Bronchial epithelial cell (primary cell): ENCODE measurements around the gene CACNG7. TPM values are rescaled to one million over a fixed set of nuclear protein-coding genes. Genes with fewer than 3 reads are reported as not detected.

Experiments used
- DNase-seq: peaks from one replicate; pipeline ENCODE4 v3.0.0-alpha.2; 2010; ENCODE audit warnings: low read depth
- FAIRE-seq: peaks from 2 replicates; lab custom pipeline; 2011; peaks lifted over from hg19 to GRCh38; lab: Jason Lieb, UNC
- H3K27me3 ChIP-seq: 2 replicates; pipeline ENCODE4 v1.5.1; 2011; ENCODE audit warnings: low read length; ENCODE audit not compliant: control insufficient read depth, insufficient read depth
- H3K36me3 ChIP-seq: 2 replicates; pipeline ENCODE4 v1.5.1; 2011; ENCODE audit warnings: low read length; ENCODE audit not compliant: control insufficient read depth, insufficient read depth
- H3K4me3 ChIP-seq: 2 replicates; pipeline ENCODE4 v1.5.1; 2011; ENCODE audit warnings: mild to moderate bottlenecking, low read depth, low read length, control low read depth
- total RNA-seq: library from RNA; depleted of rRNA; stranded (reverse); fragments of >200 nt; gene quantifications from 2 replicates; pipeline ENCODE4 v1.2.1, GENCODE V29; 2014
- TF ChIP-seq, protein P1 (sequence below): IDR thresholded peaks from 2 replicates; pipeline ENCODE4 v1.5.1; 2011; ENCODE audit warnings: mild to moderate bottlenecking, moderate library complexity, low read length, control low read depth, inconsistent platforms; ENCODE audit not compliant: insufficient read depth, severe bottlenecking

CACNG7 gene
- total RNA-seq, 1 donor from 2014 or later, result not detected

- Histone ChIP-seq H3K4me3 (no peak overlapping the region), H3K36me3 (no peaks in the 10 kb centered on the region), H3K27me3 (peaks cover 13% of the 10 kb centered on the region)
- DNase-seq (no peak), FAIRE-seq (no peak)
- TF ChIP-seq, protein P1, sequence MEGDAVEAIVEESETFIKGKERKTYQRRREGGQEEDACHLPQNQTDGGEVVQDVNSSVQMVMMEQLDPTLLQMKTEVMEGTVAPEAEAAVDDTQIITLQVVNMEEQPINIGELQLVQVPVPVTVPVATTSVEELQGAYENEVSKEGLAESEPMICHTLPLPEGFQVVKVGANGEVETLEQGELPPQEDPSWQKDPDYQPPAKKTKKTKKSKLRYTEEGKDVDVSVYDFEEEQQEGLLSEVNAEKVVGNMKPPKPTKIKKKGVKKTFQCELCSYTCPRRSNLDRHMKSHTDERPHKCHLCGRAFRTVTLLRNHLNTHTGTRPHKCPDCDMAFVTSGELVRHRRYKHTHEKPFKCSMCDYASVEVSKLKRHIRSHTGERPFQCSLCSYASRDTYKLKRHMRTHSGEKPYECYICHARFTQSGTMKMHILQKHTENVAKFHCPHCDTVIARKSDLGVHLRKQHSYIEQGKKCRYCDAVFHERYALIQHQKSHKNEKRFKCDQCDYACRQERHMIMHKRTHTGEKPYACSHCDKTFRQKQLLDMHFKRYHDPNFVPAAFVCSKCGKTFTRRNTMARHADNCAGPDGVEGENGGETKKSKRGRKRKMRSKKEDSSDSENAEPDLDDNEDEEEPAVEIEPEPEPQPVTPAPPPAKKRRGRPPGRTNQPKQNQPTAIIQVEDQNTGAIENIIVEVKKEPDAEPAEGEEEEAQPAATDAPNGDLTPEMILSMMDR, result no peak
Measured at GRCh38 chr19:53988981-53989380, 79.9 kb downstream of the CACNG7 start.

- no peak for FAIRE-seq
Measured at GRCh38 chr19:53989600-53990533, 80.8 kb downstream of the CACNG7 start.

GRCh38 chr19:53991224-53992113 is 82.4 kb downstream of the CACNG7 start, which contains the start of gene CACNG6:
TSS of gene CACNG6 (plus strand) at chr19:53991637. CDS start at chr19:53992878, 1,241 bp downstream.
- H3K36me3 ChIP-seq, result no peaks in the 10 kb centered on the region
- peaks cover 13% of the 10 kb centered on the region for H3K27me3 ChIP-seq
- no peak within 1 kb of the TSS for H3K4me3 ChIP-seq
- no peak for FAIRE-seq
- DNase-seq, result no peak
- TF ChIP-seq, protein P1, result no peak

More at GRCh38 chr19:53989600-53990533, 80.8 kb downstream of the CACNG7 start:
- Histone ChIP-seq H3K27me3 (peaks cover 13% of the 10 kb centered on the region), H3K4me3 (no peak overlapping the region), H3K36me3 (no peaks in the 10 kb centered on the region)
- no peak for DNase-seq
- TF ChIP-seq, protein P1, result no peak

GRCh38 chr19:53992211-53992610 is 83.1 kb downstream of the CACNG7 start:
- Histone ChIP-seq H3K4me3 (no peak overlapping the region), H3K36me3 (no peaks in the 10 kb centered on the region), H3K27me3 (peaks cover 13% of the 10 kb centered on the region)
- DNase-seq, result no peak
- FAIRE-seq, result no peak
- TF ChIP-seq, protein P1, result no peak

DNA sequence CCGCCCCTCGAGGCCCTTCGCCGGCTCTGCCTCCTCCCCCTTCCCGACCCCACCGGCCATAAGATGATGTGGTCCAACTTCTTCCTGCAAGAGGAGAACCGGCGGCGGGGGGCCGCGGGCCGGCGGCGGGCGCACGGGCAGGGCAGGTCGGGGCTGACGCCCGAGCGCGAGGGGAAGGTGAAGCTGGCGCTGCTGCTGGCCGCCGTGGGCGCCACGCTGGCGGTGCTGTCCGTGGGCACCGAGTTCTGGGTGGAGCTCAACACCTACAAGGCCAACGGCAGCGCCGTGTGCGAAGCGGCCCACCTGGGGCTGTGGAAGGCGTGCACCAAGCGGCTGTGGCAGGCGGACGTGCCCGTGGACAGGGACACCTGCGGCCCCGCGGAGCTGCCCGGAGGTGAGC is 83.7 kb downstream of the CACNG7 start:
- FAIRE-seq, result no peak
- TF ChIP-seq, protein P1, result no peak
- Histone ChIP-seq H3K27me3 (peaks cover 13% of the 10 kb centered on the region), H3K4me3 (no peak overlapping the region), H3K36me3 (no peaks in the 10 kb centered on the region)
- no peak for DNase-seq
